Duodenal mucosa (tissue), 2 donors: ENCODE data around the gene UMAD1.

Source experiments
- H3K27ac ChIP-seq: one replicate; pipeline ENCODE4 v1.7.0; 2013; ENCODE audit warnings: low read depth, low read length
- H3K27me3 ChIP-seq, 2 donors: one replicate each; pipeline ENCODE4 v1.7.0; 2013; ENCODE audit warnings: low read length in 2 of 2, control low read depth in 1 of 2; ENCODE audit not compliant: insufficient read depth in 2 of 2, control insufficient read depth in 1 of 2
- H3K36me3 ChIP-seq, 2 donors: one replicate each; pipeline ENCODE4 v1.7.0; 2013; ENCODE audit warnings: low read length in 2 of 2, control low read depth in 1 of 2; ENCODE audit not compliant: insufficient read depth in 2 of 2, control insufficient read depth in 1 of 2
- H3K4me1 ChIP-seq, 2 donors: one replicate each; pipeline ENCODE4 v1.7.0; 2013; ENCODE audit warnings: low read length in 2 of 2, control low read depth in 1 of 2; ENCODE audit not compliant: insufficient read depth in 2 of 2, control insufficient read depth in 1 of 2
- H3K4me3 ChIP-seq, 2 donors: one replicate each; pipeline ENCODE4 v1.7.0; 2013; ENCODE audit warnings: low read length in 2 of 2, low read depth in 1 of 2
- H3K9ac ChIP-seq, 2 donors: one replicate each; pipeline ENCODE4 v1.7.0; 2013; ENCODE audit warnings: low read length in 2 of 2, low read depth in 1 of 2
- H3K9me3 ChIP-seq, 2 donors: one replicate each; pipeline ENCODE4 v1.7.0; 2013; ENCODE audit warnings: low read length in 2 of 2, control low read depth in 1 of 2; ENCODE audit not compliant: control insufficient read depth in 1 of 2

UMAD1 gene

DNA sequence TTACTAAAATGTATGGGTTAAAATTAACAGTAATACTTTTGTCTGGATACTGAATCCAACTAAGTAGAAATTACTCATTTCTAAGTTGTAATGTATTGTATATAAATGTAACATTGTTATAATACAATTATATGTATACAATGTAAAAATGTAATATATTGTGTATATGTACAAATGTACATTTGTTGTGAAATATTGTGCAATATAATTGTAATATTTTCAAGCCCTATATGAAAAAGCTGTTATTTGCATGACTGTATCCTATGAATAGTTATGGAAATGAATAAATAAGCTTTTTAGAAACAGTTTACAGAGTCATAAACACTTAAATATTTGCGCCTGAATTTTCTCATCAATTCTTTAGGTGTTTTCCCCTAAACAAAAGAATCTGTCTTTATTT lies 20.3 kb upstream of the UMAD1 start:
- H3K9ac ChIP-seq = no peak overlapping the region
- H3K4me1 ChIP-seq = no peaks in the 10 kb centered on the region
- H3K27me3 ChIP-seq = no peaks in the 10 kb centered on the region
- no peak overlapping the region for H3K4me3 ChIP-seq
- no peaks in the 10 kb centered on the region for H3K9me3 ChIP-seq
- no peaks in the 10 kb centered on the region for H3K36me3 ChIP-seq
- H3K27ac ChIP-seq = no peak overlapping the region

DNA sequence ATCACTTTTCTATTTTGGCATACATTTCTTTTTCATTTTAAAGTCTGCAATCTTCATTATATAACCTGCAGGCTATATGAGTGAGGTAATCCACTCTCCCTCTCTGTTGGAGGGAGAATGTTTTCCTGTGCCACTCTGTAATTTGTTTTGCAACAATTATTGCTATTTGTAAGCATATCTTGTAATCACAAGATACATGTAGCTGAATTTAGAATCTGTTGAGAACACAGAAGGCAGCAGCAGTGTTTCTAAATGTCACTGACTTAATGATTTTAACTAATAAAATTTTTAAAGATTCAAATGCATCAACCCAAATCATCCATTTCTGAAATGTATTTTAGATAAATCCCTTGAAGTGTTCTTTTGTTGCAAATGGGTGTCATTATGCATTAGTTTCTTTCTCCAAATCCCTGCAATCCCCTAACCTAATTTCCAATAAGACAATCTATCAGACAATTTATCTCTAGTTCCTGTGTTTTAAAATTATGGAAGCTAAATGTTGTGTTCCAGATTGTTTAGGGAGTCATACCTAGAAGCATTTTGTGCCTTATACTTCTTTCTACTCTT lies 19.8 kb upstream of the UMAD1 start:
- Histone ChIP-seq H3K9ac (no peak overlapping the region), H3K9me3 (peaks cover 0 to under 1% of the 10 kb centered on the region in 2 donors), H3K4me3 (no peak overlapping the region), H3K36me3 (no peaks in the 10 kb centered on the region), H3K27me3 (no peaks in the 10 kb centered on the region), H3K4me1 (no peaks in the 10 kb centered on the region), H3K27ac (no peak overlapping the region)

DNA sequence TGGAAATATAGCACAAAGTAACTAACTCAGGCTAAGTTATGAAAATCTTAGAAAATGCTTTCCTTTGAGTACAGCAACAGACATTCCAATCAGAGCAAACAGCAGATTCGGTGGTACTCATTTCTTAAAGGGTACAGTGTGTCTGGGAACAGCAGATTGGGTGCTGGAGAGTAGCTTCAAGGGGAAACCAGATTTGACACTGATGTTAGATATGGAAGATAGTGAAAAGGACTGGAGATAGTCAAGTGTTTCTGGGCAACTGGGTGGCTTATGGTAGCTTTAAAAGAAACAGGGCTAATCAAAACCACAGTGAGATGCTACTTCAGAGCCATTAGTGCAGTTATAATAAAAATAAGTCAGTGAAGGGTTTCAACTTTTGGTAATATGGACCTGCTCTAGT lies 12.1 kb upstream of the UMAD1 start:
- Histone ChIP-seq H3K9me3 (peaks cover 0 to 4% of the 10 kb centered on the region in 2 donors), H3K9ac (no peak overlapping the region), H3K36me3 (no peaks in the 10 kb centered on the region), H3K27me3 (no peaks in the 10 kb centered on the region), H3K4me1 (no peaks in the 10 kb centered on the region), H3K4me3 (no peak overlapping the region), H3K27ac (no peak overlapping the region)

DNA sequence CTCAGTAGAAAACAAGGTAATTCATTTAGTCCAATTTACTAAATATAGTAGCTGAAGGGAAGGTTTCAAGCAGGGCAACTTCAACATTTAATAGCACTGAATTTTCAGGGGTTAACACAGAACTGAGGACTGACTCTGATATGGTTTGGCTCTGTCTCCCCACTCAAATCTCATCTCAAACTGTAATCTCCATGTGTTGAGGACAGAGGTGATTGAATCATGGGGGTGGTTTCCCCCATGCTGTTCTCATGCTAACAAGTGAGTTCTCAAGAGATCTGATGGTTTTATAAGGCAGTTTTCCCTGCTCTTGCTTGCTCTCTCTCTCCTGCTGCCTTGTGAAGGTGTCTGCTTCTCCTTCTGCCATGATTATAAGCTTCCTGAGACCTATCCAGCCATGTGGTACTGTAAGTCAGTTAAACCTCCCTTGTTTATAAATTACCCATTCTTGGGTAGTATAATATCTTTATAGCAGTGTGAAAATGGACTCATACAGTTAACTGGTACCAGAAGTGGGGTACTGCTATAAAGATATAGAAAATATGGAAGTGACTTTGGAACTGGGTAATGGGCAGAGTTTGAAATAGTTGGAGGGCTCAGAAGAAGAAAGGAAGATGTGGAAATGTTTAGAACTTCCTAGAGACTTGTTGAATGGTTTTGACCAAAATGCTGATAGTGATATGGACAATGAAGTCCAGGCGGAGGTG lies 9.8 kb upstream of the UMAD1 start:
- H3K27ac ChIP-seq = no peak overlapping the region
- peaks cover 0 to 3% of the 10 kb centered on the region in 2 donors for H3K9me3 ChIP-seq
- H3K27me3 ChIP-seq = no peaks in the 10 kb centered on the region
- H3K4me1 ChIP-seq = no peaks in the 10 kb centered on the region
- H3K4me3 ChIP-seq = no peak overlapping the region
- H3K36me3 ChIP-seq = peaks cover 0 to 2% of the 10 kb centered on the region in 2 donors
- no peak overlapping the region for H3K9ac ChIP-seq

DNA sequence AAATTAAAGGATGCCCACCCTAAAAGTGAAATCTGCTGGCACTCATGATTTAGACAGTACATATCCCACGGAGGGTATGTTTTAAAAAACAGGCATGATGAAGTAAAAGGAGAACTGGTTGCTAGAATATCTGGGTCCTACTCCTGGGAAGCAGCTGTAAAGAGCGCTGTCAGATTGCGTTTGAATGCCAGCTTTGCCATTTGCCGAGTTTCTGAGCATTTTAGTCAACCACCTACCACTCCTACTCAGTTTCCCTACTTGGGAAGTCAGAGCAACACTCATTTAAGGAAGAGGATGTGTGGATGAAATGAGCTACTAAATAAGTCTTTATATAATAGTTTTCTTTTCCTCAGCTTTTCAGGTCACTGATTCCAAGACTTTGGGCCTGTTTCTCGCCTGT lies 1.1 kb upstream of the UMAD1 start:
- H3K4me3 ChIP-seq = peak overlapping the region; percentile 96 to 99
- no peak overlapping the region for H3K27ac ChIP-seq
- H3K4me1 ChIP-seq = peaks cover 19 to 21% of the 10 kb centered on the region in 2 donors
- H3K36me3 ChIP-seq = peaks cover 0 to 6% of the 10 kb centered on the region in 2 donors
- no peaks in the 10 kb centered on the region for H3K9me3 ChIP-seq
- no peaks in the 10 kb centered on the region for H3K27me3 ChIP-seq
- peak overlapping the region; percentile 83 to 98 for H3K9ac ChIP-seq

DNA sequence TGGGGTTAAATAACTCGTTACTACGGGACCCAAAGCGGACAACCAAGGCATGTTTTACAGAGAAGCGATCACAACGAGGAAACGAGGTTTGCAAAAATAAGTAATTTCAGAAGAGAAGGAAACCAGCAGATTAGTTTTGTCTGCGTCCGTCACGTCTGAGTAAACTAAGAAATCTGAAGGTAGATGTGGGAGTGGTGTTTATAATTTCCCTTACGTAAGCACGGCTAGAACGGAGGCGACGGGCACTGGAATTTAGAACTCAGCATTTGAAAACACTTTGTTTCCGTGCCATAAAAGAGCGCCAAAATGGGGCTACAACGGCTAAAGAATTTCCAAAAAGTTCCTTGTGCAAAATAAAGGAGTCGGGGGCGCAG lies 718 bp upstream of the UMAD1 start:
- Histone ChIP-seq H3K9ac (peak overlapping the region; percentile 83 to 98), H3K9me3 (no peaks in the 10 kb centered on the region), H3K36me3 (peaks cover 0 to 6% of the 10 kb centered on the region in 2 donors), H3K27me3 (no peaks in the 10 kb centered on the region), H3K4me1 (peaks cover 19 to 21% of the 10 kb centered on the region in 2 donors), H3K27ac (peak overlapping the region; percentile 71), H3K4me3 (peak overlapping the region; percentile 96 to 99)

DNA sequence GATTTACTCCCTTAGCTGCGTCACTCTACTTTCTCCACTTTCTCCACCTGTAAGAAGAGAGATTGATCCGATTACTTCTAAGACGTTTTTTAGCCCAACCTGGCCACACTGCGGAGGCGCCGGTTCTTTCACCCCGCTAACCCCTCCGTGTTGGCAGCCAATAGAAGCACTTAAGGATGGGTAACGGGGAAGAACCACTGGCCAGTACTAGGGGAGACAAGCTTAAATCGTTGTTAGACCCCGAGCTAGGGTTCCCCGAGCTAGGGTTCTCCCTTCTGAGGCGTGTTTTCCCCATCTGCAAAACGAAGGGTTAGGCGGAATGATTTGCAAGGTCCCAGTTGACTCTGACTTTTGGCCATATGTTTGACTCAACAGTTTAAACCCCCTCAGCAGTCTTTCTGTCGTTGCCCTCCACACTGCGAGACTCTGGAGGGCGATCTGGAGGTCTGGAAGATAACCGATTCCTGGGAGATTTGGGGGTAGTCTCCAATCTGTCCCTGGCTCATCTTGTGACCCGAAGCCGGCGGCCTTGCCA lies 644 bp downstream of the UMAD1 start:
- Histone ChIP-seq H3K4me3 (peak overlapping the region; percentile 96 to 99), H3K4me1 (peaks cover 19 to 21% of the 10 kb centered on the region in 2 donors), H3K9me3 (no peaks in the 10 kb centered on the region), H3K27ac (peak overlapping the region; percentile 91), H3K27me3 (no peaks in the 10 kb centered on the region), H3K36me3 (peaks cover 0 to 4% of the 10 kb centered on the region in 2 donors), H3K9ac (peak overlapping the region; percentile 77 to 98)

DNA sequence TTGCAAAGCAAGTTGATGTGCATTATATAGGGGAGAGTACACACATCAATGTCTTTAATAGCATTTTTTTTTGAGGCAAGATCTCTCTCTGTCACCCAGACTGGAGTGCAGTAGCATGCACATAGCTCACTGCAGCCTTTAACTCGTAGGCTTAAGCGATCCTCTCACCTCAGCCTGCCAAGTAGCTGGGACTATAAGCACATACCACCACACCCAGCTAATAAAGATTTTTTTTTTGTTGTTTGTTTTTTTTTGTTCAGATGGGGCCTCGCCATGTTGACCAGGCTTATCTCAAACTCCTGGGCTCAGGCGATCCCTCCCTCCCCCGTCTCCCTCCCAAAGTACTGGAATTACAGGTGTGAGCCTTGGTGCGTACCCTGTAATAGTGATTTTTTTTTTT lies 1.5 kb downstream of the UMAD1 start:
- no peak overlapping the region for H3K27ac ChIP-seq

DNA sequence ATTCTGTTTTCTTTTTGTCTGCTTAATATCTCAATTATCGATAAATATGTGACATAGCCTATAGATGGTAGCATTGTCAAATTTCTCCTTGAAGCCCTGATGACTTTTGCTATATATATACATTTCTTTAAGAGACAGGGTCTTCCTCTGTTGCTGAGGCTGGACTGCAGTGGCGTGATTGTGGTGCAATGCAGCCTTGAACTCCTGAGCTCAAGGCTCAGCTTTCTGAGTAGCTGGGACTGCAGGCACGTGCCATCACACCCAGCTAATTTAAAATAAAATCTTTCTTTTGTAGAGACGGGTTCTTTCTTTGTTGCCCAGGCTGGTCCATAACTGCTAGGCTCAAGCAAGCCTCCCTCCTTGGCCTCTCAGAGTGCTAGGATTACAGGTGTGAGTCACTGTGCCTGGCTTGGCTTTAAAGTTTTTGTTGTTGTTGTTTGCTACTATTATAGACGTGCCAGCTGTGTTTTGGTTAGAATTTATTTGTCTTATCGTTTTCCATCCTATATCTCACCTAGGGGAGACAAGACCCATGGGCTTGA lies 7.0 kb downstream of the UMAD1 start:
- no peak overlapping the region for H3K4me3 ChIP-seq
- no peaks in the 10 kb centered on the region for H3K9me3 ChIP-seq
- H3K36me3 ChIP-seq = no peaks in the 10 kb centered on the region

More for the DNA sequence above, 1.5 kb downstream of the UMAD1 start:
- Histone ChIP-seq H3K9ac (peak overlapping the region in 1 of 2 donors; percentile 77), H3K4me3 (peak overlapping the region; percentile 96 to 99), H3K36me3 (peaks cover 0 to 4% of the 10 kb centered on the region in 2 donors), H3K4me1 (peaks cover 19 to 21% of the 10 kb centered on the region in 2 donors), H3K9me3 (no peaks in the 10 kb centered on the region), H3K27me3 (no peaks in the 10 kb centered on the region)

DNA sequence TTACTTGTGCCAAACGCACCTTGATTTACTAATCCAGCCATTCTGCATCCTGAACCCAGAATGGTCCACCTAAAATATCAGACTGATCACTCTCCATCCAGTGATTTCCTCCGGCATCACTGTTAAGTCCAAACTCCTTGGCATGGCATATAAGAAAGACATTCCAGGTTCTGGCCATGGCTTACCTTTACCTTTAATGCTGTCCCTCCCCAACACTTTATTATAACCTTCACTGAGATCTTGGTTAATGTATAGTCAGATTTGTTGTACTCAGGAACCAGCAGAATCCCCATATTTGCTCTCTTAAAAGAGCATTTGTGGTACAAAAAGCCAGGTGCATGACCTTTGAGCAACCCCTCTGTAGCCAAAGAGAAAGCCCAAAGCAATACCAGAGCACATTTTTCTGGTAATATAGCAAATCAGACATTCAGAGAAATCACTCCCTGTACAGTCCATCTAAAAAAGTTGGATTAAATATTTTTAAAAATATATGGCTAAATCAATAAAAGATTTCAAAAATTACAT lies 10.2 kb downstream of the UMAD1 start:
- no peaks in the 10 kb centered on the region for H3K27me3 ChIP-seq
- H3K9me3 ChIP-seq = no peaks in the 10 kb centered on the region
- H3K27ac ChIP-seq = no peak overlapping the region
- H3K4me3 ChIP-seq = no peak overlapping the region
- H3K9ac ChIP-seq = no peak overlapping the region
- no peaks in the 10 kb centered on the region for H3K4me1 ChIP-seq
- no peaks in the 10 kb centered on the region for H3K36me3 ChIP-seq

More for the DNA sequence above, 7.0 kb downstream of the UMAD1 start:
- no peak overlapping the region for H3K27ac ChIP-seq
- H3K4me1 ChIP-seq = peaks cover under 1 to 3% of the 10 kb centered on the region in 2 donors
- H3K9ac ChIP-seq = no peak overlapping the region
- H3K27me3 ChIP-seq = no peaks in the 10 kb centered on the region
